ENCODE data around the gene GARIN1A. TPM values are rescaled to one million over a fixed set of nuclear protein-coding genes. Genes with fewer than 3 reads are reported as not detected.

GARIN1A gene
- total RNA-seq, 4 donors from 2014 or later = 0.42 to 3.5 (median 1.3) TPM

DNA sequence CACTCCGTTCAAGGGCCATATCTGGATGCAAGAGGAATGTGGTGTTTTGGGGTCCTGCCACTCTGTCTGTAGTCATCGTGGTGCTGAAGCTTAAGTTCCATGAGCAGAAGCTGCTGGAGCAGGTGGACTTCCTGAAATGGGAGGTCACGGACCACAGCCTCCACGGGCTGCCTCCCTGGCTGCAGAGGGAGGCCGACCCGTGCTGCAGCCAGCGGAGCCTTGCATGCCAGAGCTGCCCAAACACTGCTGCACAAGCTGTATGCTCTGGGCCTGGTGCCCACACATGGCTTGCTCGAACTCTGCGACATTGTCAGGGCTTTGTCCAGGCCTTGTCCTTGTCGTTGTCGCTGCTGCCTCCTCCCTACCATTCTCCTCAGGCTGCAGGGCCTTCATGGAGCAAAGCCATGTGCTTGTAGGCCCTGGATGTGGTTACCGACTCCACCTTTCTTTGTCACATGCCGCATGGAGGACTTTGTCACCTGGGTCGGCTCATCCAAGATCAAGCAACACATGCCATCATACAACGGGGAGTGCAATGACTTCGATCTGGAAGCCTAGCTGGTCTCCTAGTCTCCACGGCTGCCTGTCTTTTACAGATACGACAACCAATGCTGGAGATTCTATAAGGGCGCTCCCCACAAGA is 21.4 kb downstream of the GARIN1A start:
- Histone ChIP-seq H3K36me3 (no peaks in the 10 kb centered on the region), H3K4me3 (no peak overlapping the region), H3K9me3 (no peaks in the 10 kb centered on the region), H3K4me1 (peaks cover 9% of the 10 kb centered on the region), H3K27me3 (peaks cover 25% of the 10 kb centered on the region), H3K27ac (no peak overlapping the region)
- DNase-seq (ENCODE audit: low spot score in 2 of 2) = no peak
- TF ChIP-seq, protein P1, sequence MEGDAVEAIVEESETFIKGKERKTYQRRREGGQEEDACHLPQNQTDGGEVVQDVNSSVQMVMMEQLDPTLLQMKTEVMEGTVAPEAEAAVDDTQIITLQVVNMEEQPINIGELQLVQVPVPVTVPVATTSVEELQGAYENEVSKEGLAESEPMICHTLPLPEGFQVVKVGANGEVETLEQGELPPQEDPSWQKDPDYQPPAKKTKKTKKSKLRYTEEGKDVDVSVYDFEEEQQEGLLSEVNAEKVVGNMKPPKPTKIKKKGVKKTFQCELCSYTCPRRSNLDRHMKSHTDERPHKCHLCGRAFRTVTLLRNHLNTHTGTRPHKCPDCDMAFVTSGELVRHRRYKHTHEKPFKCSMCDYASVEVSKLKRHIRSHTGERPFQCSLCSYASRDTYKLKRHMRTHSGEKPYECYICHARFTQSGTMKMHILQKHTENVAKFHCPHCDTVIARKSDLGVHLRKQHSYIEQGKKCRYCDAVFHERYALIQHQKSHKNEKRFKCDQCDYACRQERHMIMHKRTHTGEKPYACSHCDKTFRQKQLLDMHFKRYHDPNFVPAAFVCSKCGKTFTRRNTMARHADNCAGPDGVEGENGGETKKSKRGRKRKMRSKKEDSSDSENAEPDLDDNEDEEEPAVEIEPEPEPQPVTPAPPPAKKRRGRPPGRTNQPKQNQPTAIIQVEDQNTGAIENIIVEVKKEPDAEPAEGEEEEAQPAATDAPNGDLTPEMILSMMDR (IDR thresholded peaks at IDR 0.05) = no peak
- TF ChIP-seq POLR2A (IDR thresholded peaks at IDR 0.05) = no peak
- no peak for TF ChIP-seq EP300 (IDR thresholded peaks at IDR 0.05)
- no peak for TF ChIP-seq POLR2AphosphoS5 (IDR thresholded peaks at IDR 0.05)
- WGBS = 85% methylated on average over 19 of the region's 19 CpGs

DNA sequence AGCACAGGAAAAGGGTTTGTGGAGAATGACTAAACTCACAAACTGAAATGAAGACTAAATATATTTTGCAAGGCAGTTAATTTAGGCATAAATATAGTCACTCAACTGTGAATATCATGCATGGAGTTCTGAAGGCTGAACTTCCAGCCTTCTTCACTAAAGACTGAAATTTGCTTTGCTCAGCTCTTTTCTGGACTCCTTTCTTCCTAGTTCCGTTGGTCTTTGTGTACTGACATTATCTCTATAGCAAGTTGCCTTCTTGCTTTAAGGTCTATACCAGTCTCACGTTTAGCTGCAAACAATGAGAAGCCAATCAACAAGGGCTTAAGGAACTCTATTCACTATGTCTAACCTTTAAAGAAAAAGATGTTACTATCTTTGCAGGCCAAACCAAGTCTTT is 22.6 kb downstream of the GARIN1A start:
- Histone ChIP-seq H3K4me3 (no peak overlapping the region), H3K9me3 (no peaks in the 10 kb centered on the region), H3K4me1 (peaks cover 9% of the 10 kb centered on the region), H3K27me3 (peaks cover 38% of the 10 kb centered on the region), H3K36me3 (no peaks in the 10 kb centered on the region), H3K27ac (no peak overlapping the region)
- no peak for TF ChIP-seq EP300 (IDR thresholded peaks at IDR 0.05)
- TF ChIP-seq, protein P1 (IDR thresholded peaks at IDR 0.05) = no peak
- no peak for TF ChIP-seq POLR2A (IDR thresholded peaks at IDR 0.05)
- TF ChIP-seq POLR2AphosphoS5 (IDR thresholded peaks at IDR 0.05) = no peak
- DNase-seq (ENCODE audit: low spot score in 2 of 2) = no peak
- 30% methylated on average over 2 of the region's 2 CpGs for WGBS

DNA sequence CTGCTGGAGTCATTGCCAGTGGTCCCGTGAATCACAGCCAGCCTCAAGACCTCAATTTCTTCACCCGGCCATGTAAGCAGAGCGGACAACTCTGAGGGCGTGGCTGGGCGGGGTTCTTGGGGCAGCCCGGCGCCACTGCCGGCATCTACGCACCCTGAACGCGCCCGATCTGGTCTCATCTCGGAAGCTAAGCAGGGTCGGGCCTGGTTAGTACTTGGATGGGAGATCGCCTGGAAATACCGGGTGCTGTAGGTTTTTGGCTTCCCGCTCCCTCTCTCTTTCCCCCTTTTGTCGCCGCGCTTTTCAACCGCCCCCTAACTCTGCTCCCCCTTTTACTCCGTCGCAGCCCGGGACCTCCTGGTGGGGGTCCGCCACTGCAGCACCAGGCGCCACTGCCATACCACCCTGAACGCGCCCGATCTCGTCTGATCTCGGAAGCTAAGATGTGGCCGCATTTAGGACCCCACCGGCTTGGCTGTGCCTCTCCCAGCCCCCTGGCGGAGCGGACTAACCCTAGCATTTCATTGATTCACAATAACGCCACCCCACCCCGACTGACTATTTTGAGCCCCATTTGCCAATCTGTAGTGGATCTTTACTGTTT is 25.3 kb downstream of the GARIN1A start:
- Histone ChIP-seq H3K27ac (no peak overlapping the region), H3K27me3 (peaks cover 50% of the 10 kb centered on the region), H3K36me3 (no peaks in the 10 kb centered on the region), H3K9me3 (no peaks in the 10 kb centered on the region), H3K4me1 (peaks cover 9% of the 10 kb centered on the region), H3K4me3 (peak overlapping the region; percentile 38)
- DNase-seq (ENCODE audit: low spot score in 2 of 2) = peak in 1 of 2 donors; percentile 82
- WGBS = 6% methylated on average over 30 of the region's 37 CpGs
- TF ChIP-seq EP300 (IDR thresholded peaks at IDR 0.05) = no peak

DNA sequence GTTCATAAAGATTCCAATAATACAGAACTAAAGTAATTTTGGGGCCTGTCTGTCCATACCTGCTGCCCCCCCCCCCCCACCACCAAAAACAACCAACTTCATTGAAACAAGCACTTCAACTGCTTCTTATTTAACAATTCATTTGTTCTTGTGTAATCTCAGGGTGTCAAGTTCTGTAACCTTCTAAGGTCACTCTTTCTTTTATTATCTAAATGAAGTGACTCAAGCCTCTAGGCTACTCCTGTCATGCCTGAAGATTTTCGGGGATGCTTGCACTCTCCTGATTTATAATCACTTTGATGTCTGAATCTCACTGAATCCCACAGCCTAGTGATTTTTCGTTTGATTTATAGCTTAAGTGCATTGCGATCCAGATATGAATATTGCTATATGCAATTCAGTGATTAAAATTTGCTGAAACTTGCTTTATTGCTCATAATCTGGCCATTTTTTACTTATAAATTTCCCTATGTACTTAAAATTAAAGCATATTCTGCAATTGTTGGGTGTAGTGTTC is 27.2 kb downstream of the GARIN1A start:
- H3K9me3 ChIP-seq = no peaks in the 10 kb centered on the region
- no peak for TF ChIP-seq EP300 (IDR thresholded peaks at IDR 0.05)
- TF ChIP-seq POLR2AphosphoS5 (IDR thresholded peaks at IDR 0.05) = no peak
- TF ChIP-seq POLR2A (IDR thresholded peaks at IDR 0.05) = no peak
- TF ChIP-seq, protein P1 (IDR thresholded peaks at IDR 0.05) = no peak
- no peak for DNase-seq (ENCODE audit: low spot score in 2 of 2)
- no peak overlapping the region for H3K4me3 ChIP-seq
- peaks cover 50% of the 10 kb centered on the region for H3K27me3 ChIP-seq
- no peaks in the 10 kb centered on the region for H3K36me3 ChIP-seq
- H3K27ac ChIP-seq = no peak overlapping the region
- WGBS = 61% methylated on average over 3 of the region's 3 CpGs
- peaks cover 9% of the 10 kb centered on the region for H3K4me1 ChIP-seq

DNA sequence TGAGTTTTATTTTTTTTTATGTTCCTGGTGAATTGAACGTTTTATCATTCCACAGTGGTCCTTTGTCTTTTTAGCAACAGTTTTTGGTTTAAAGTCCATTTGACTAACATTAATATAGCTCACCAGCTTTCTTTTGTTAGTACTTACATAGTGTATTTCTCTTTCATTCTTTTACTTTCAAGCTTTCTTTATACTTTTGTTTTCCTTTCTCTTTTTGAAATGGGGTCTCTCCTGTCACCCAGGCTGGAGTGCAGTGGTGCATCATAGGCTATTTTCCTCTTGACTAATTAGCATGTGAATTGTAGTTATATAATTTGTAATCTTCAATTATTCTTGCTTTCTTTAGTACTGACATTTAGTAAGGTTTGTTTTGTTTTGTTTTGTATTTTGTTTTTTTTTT is 27.8 kb downstream of the GARIN1A start:
- 54% methylated on average over 1 of the region's 1 CpG for WGBS
- Histone ChIP-seq H3K4me3 (no peak overlapping the region), H3K27ac (no peak overlapping the region), H3K27me3 (peaks cover 50% of the 10 kb centered on the region), H3K4me1 (peaks cover 9% of the 10 kb centered on the region), H3K36me3 (no peaks in the 10 kb centered on the region), H3K9me3 (no peaks in the 10 kb centered on the region)
- no peak for DNase-seq (ENCODE audit: low spot score in 2 of 2)
- no peak for TF ChIP-seq EP300 (IDR thresholded peaks at IDR 0.05)
- TF ChIP-seq POLR2AphosphoS5 (IDR thresholded peaks at IDR 0.05) = no peak
- TF ChIP-seq POLR2A (IDR thresholded peaks at IDR 0.05) = no peak
- TF ChIP-seq, protein P1 (IDR thresholded peaks at IDR 0.05) = no peak

Measured in suprapubic skin (tissue), 4 donors.